ENCODE results near the gene PRPF19.

Gene PRPF19

DNA sequence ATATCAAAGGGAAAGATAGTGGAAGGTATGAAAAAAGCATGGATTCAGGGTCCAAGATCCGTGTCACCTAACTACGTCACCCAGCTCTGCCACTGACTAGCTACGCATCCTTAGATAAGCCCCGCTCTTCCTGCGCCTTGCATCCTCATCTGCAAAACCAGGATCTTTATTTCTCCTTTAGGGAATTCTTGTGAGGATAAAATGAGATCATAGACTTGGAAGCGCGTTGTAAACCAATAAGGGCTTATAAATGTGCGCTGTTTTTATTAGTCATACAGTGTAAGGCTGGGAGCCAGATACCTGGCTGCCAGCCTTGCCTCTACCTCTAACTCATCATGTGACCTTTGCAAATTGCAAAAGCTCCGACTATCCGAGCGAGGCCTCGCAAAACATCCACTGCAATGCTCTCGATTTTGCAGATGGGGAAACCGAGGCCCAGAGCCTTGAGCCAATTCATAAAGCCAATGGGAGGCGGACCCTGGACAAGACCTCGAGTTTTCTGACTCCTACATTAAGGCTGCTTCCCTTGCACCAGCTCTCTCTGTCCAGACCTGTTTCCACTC lies 753 bp downstream of the PRPF19 start:
- DNase-seq (ENCODE audit: low read depth in 2 of 2): no peak

DNA sequence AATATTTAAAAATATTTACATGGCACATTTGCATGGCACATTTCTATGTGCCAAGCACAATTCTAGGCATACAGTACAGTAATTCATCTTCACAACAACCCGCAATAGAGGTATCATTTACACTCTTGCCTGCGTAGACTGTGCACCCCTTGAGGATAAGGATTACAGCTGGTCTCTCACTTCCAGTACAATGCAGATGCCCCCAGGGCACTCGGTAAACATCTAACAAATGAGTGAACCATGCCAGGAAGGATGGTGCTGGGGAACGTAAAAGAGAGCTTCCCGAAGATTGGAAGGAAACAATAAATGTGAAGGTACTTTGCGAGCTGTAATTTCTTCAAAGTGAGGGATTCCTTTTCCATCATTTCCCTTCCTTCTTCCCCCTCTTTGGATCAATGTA lies 1.3 kb downstream of the PRPF19 start:
- no peak for DNase-seq (ENCODE audit: low read depth in 2 of 2)

DNA sequence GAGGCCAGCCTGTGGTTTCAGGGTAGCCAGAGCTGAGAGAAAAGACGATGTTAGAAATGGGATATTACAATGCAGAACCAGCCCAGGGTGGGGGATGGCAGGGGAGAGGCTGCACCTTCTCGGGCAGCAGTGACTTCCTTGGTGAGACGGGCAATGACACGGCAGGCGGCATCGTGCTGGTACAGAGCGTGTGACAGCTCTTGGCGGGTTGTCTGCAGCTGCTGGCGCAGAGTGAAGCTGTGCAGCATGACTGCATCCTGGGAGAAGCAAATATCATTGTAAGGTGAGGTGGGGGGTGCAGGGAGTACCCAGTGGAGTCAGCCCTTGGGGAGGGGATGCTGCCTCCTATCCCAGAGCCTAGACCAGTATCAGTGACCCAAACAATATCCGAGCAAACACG lies 3.8 kb downstream of the PRPF19 start:
- no peak for DNase-seq (ENCODE audit: low read depth in 2 of 2)

DNA sequence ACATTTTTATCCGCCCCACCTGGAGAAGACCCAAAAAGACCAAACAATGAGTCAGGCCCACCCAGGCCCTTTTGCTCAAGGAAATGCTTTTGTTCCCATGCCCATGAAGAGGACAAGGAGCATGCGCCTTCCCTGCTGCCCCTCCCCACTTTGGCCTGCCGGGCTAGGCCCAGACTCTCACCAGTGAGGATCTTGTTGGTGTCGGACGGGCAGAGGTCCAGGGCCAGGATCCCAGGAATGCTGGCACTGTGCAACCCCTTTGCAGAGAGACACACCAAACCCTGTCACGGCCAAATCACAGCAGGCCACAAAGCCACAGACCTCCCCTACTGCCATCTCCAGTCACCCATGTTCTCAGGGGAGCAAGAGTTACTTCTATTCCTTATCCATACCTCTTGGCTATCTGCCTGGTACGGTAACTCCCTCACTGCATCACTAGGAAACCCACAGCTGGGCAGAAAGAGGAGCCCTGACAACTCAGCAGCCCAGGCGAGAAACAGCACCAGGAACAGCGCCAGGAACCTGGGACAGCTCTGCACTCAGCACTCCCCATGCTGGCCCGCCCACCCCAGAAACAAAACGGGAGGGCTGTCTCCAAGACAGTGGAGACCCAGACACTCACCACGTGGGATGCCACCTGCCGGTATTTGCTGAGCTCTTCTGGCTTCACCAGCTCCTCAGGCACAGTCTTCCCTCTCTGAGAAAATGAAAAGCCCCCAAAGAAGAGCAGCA lies 5.5 kb downstream of the PRPF19 start:
- DNase-seq (ENCODE audit: low read depth in 2 of 2): no peak

DNA sequence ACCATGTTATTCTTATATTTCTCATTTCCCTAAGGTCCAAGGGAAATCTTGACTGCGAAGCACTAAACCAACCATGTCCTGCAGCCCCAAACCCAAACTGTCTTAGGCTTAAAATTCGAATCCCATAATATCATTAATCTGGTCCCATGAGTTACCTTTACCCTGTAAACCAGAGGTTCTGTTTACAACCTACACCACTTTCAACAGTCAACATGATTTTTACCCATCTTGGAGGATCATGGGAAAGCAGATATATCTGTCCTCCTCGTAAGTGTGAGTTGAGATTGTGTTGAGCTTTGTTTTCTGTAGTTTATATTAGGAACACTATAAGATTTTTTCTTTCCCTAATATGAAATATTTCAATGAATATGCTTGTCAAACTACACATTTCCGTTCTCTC lies 6.4 kb downstream of the PRPF19 start:
- no peak for DNase-seq (ENCODE audit: low read depth in 2 of 2)

DNA sequence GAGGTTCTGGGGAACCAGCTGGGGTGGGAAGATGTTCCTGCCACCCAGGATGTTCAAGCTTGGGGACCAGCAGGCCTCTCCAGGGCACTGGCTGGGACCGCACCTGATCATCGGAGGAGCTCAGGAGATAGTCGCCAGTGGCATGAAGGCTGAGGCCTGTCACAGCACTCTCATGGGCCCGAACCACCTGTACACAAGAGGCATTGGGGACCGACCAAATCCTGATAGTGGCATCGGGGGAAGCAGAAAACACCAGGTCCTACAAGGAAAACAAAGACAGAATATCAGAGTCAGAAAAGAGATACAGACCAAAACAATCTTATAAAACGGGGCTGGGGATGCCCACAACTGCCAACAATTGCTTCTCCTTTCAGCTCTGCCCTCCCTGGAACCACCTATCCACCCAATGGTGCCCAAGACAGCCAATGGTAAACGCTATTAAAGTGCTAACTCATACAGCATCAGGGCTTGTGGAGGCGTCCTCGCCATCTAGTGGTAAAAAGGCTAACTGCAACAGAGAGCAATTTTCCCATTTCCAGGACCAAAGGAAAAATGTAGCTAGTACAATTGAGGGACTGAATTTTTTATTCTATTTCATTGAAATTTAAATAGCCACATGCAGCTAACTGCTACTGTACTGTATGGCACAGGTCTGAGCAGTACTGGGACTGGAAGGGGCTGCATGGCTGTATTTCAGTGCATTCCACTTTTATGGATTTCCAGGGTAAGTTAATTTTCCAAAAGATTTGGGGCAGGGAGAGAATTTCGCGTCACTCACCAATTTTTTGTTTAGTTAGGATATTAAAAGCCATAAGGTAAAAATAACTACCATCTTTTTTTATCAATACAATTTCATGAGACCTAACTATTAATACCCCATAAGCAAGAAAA lies 7.1 kb downstream of the PRPF19 start:
- no peak for DNase-seq (ENCODE audit: low read depth in 2 of 2)

DNA sequence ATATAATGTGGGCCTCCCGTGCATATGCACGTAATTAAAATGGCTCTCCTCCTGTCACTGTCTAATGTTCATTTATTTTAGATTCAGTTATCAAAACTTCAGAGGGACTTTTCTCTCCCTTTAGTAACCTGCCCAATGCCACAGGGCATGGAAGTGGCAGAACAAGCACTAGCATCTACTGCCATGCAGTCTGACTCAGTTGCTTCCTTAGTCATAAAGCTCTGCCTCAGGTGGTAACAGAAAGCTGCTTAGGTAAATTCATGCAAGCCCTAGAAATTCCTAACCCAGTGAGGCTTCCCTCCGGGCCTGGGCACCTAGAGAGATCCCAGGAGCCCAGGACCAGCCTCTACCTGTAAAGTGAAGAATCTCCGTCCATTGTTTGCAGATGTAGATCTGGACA lies 8.9 kb downstream of the PRPF19 start:
- DNase-seq (ENCODE audit: low read depth in 2 of 2): no peak

DNA sequence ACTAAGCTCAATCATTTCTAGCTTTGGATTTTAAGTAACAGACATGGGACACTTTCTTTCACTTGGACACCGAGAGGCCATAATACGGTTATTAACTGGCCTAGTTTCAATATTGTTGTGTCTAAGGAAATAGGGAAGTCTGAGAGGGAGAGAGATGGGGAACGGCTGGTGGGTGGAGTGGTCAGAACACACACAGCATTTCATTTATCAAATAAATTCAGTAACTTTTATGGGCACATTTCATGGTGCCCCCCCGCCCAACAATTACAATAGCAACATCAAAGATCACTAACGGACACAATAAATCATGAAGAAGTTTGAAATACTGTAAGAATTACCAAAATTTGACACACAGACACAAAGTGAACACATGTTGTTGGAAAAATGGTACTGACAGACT lies 10.7 kb downstream of the PRPF19 start:
- no peak for DNase-seq (ENCODE audit: low read depth in 2 of 2)

DNA sequence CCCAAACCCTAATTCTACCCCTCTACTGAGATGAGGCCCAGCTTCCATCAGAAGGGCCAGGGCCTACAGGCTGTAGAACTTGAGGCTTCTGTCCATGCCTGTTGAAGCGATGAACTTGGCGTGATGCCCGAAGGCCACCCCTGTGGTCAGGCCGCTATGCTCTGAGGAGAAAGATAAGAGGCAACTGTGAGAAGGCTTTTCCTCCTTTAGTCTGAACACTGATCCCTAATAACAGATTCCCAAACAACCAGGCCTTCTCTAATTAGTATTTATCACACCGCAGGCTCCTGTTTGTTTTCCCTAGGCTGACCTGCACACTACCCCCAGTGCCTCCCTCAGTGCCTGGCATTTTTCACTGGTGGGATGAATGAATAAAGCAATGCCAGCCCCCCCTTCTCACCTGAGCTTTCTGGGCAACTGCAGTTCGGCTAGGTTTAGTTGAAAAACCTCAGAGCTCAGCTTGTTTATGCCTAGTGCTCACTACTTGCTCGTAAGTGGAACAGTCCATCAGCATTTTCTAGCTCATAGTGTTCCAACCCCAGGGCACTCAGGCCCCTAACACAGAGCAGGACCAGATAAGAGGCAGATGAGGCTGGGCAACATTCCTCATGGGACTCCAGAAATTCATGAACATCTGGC lies 15.2 kb downstream of the PRPF19 start:
- no peak for DNase-seq (ENCODE audit: low read depth in 2 of 2)

DNA sequence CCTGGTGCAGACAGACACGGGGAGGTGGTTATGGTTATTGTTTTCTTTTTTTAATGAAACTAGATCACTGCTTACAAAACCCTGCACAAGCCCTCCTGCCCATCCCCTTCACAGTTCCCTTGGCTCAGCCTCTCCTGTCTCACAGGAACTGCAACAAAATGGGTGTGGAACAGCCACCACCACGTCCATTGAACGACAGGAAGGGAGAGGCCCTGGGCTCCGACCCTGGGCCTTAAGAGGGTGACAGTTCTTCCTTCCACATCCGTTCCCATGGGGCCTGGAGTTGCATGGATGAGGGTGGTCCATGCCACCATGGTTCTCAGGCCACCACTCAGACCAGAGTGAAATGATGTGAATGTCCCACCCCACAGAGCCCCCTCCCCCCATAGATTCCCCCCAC lies 15.7 kb downstream of the PRPF19 start:
- DNase-seq (ENCODE audit: low read depth in 2 of 2): no peak

DNA sequence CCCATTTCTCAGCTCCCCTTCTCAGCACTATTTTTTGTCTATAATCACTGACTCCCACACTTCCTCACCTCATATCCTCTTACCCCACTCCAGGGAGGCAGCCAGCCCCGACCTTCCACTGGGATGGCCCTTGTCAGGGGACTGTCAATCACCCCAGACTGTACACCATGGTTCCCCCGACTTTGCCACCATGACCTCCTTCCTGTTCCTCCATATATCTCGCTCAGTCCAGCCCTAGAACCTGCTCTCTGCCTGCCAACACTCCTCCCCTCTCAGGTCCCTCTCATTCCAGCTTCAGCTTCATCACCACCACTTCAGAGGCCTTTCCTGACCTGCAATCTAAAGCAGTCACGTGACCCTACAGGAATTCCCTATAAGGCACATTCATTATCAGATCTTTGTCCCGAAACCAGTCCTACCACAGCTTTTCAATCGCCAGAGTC lies 16.5 kb downstream of the PRPF19 start:
- no peak for DNase-seq (ENCODE audit: low read depth in 2 of 2)

DNA sequence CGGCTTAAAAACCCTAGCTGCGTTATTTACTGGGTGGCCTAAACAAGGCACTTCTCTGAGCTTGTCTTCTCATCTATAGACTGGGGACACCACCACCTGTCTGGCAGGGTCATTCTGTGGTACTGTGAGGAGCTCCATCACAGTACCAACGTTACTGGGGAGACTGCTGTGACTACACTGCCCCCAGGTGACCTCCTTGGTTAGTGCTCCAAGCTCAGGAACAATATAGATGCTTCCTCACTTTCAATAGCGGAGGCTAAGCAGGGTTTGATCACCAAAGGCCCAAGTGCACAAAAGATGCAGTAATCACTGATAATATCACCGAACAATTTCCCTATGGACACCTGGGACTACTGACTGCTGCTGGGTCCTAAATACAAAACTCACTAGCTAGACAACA lies 18.8 kb downstream of the PRPF19 start:
- DNase-seq (ENCODE audit: low read depth in 2 of 2): peak in 1 of 2 donors; percentile 28

DNA sequence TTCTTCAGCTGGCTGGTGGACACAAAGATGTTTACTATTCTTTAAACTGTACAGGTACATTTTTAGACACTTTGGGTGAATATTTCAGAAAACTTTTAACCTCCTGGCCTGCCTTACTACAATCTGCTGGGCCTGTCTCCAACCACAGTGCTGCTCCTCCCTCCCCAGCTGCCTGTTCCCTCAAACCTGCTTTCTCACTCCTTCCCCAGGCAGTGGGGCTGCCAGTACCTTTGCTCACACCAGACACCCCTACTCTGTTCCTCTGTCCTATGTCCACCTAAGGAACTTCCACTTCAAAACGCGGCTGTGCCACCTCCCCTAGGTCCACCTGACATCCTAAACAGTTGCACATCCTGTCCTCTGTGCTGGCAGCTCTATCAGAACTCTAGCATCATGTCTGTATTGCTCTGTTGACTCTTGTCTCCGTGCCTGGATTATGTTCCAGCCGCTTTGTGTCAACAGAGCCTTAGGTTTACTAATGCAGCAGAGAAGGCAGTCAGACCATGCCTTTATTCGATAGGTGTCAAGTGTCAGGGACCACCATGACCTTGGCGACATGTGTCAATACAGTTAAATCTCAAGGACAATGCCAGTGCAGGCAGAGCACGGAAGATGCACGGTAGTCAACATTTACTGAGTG lies 25.6 kb downstream of the PRPF19 start:
- no peak for DNase-seq (ENCODE audit: low read depth in 2 of 2)

DNA sequence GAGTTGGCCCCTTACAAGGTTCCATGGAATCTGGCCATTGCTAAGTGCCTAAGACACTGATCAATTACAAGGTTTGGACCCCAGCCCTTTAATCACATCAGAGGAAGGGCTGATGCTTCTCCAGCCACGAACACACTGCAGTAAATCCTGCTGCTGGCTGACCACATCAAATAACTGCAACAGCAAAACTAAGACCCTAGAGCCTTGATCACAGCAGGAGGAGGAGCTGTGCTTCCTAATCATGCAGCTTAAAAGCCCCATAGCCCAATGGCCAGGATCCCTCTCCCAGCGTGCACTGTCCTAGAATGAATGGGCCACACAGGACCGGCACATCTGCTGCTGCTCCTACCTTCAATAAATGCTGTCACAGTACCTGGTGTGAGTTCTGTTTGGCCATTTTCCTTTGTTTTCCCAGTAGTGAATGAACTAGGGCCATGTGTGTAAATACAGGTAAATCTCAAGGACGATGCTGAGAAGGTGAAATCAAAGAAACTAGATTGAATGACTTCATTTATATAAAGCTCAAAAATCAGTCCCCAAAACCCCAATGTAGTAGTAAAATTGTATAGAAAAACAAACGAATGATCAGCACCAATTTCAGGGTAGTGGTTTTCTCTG lies 26.3 kb downstream of the PRPF19 start:
- no peak for DNase-seq (ENCODE audit: low read depth in 2 of 2)

DNA sequence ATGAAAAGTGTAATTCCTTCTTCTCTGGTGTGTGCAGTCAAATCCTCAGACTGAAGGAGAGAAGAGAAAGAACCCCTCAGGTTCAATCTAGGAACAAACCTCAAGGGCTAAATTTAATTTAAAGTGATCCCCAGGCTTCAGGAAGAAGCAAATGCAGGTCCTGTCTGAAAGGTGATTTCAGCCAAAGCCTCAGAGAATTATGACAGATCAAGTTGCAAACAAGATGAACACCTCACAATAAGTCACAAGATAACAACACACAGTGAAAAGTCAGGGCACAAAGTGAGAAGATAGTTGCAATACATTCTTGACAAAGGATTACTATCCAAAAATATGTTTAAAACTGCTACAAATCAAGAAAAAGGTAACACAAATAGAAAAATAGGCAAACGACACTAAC lies 27.3 kb downstream of the PRPF19 start:
- no peak for DNase-seq (ENCODE audit: low read depth in 2 of 2)

DNA sequence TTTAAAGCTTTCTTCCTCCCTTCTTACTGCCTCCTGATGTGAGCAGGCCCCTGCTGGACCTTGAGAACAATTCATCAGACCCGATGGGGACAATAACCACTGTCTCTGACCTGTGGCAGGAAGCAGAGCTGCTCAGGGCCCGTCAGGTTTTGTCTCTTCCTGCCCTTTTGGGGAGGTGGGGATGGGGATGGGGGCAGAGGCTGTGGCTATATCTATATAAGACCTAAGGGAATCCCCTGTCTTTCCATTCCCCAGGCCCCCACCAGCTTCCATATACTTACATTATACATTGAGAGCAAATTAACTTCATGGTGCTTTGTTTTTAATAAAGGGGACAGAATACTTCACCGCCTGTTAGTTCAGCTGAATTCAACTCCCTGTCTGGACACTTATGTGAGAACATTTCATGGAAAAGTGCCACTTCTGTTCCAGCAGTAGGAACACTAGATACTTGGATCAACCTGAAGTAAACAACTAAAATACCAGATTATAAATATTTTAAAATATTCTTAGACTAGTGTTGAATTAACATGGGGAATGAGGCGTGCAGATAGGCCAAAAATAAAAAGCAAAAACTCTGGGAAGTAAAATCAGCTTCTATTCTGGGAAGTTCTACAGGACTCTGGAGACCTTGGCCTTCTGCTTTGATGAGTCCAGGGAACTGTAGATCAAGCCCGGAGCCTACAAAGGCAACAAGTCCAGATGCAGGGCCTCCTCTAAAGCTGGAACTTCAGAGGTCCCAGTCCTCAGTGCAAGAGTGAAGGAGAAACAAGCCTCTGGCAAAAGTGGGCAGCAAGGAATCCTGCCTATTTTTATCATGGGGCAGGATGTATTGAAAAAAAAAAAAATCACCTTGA lies 27.9 kb downstream of the PRPF19 start:
- no peak for DNase-seq (ENCODE audit: low read depth in 2 of 2)

DNA sequence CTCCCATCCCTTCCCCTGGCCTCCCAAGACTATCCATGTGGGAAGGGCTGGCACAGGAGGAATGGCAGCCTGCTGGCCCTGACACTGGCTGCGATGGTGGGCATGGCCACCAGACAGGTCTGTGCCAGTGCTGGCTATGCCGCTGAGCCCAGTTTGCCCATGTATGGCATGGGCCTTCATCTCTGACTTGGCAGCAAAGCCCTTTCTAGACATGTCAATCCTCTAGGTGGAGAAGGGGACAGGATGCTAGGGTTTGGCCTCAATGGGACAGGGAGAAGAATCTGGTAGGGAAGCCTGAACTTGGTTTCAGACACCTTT lies 30.3 kb downstream of the PRPF19 start:
- no peak for DNase-seq (ENCODE audit: low read depth in 2 of 2)

DNA sequence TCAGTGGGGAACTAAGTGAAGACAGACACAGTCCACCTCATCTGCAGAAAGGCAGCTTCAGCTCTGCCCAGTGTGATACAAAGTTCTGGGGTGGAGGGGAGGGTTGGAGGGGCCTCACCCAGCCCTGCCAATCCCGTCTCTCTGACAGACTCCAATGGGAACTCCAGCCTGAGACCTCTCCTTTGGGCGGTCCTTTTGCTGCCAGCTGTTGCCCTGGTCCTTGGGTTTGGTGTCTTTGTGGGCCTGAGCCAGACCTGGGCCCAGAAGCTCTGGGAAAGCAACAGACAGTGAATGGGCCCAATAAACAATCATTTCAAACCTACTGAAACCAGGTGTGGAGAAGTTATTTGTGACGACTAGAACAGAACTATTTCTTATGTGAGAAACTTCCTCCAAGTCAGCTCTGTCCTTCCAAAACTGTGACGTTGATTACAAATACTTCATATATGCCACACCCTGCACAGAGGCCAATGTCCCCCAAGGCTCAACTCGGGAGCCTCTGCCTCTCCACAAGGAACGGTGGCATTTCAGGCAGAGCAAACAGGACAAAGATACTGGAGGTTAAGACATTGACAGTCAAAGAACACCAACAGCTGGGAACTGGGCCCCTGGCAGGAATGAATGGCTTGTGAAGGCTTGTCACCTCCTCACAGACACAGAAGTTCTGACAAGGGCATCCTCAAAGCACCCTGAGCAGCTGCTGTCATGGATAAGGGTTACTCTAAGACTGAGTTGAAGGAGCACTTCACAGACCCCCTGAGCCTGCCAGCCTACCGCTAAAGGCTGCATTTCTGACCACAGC lies 30.8 kb downstream of the PRPF19 start:
- DNase-seq (ENCODE audit: low read depth in 2 of 2): no peak

DNA sequence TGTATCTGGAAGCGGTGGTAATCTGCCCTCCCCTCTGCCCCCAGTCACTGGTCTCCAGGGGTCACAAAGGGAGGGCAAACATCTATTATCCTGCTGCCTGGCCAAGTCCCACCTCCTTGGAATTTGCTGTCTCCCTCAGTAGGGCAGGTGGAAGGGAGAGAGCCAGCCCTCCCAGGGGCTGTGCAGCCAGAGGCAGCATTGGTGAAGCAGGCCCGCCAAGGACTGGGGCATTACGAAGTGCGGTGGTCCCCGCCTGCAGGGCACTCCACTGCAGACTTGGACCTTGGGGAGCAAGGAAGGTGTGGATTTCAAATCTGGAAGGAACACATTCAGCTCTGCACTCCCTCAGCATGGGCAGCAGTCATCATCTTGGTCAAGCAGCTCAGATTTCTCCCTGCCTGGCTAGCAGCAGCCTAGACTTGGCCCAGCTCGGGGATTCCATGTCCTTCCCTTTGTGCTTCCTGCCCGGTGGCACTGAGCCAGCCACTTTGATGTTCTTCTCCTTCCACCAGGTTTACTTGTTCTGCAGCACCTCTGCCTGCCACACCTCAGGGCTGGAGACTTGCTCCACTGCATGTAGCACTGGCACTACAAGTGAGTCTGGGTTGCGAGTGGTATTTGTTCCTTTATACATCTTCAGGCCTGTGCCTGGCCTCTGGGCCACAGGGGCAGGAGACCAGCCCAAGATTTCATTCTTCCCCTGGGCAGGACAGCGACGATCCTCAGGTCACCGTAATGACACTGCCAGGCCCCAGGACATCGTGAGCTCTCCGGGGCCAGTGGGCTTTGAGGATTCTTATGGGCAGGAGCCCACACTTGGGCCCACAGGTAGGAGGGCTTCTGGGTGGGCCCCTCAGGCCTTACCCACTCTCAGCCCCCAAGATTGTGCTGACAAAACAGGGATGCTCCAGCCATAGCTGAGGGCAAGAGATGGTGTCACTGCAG lies 31.7 kb downstream of the PRPF19 start:
- DNase-seq (ENCODE audit: low read depth in 2 of 2): no peak

All from stimulated activated CD8-positive, alpha-beta memory T cell treated with anti-CD3 and anti-CD28 coated beads, Interleukin-7, amount 100 ng/mL, for 1 hour (primary cell).